Parathyroid adenoma (tissue), 2 donors: ENCODE data around the gene ZBED1.

Experiments used
- H2AFZ ChIP-seq: fragments of 300-600 bp; sonication (generic); one replicate; pipeline ENCODE4 v1.7.0; 2017; ENCODE audit warnings: antibody characterized with exemption, mild to moderate bottlenecking
- H3K27ac ChIP-seq: fragments of 300-600 bp; sonication (generic); one replicate; pipeline ENCODE4 v1.7.0; 2017
- H3K27me3 ChIP-seq: fragments of 300-600 bp; sonication (generic); one replicate; pipeline ENCODE4 v1.7.0; 2017; ENCODE audit warnings: low read length; ENCODE audit not compliant: control insufficient read depth, insufficient read depth
- H3K36me3 ChIP-seq: fragments of 300-600 bp; sonication (generic); one replicate; pipeline ENCODE4 v1.7.0; 2017; ENCODE audit warnings: low read length; ENCODE audit not compliant: control insufficient read depth, insufficient read depth
- H3K4me1 ChIP-seq: fragments of 300-600 bp; sonication (generic); one replicate; pipeline ENCODE4 v1.7.0; 2017; ENCODE audit warnings: control low read depth
- H3K4me2 ChIP-seq: fragments of 300-600 bp; sonication (generic); one replicate; pipeline ENCODE4 v1.7.0; 2017; ENCODE audit warnings: low read length
- H3K4me3 ChIP-seq: fragments of 300-600 bp; sonication (generic); one replicate; pipeline ENCODE4 v1.7.0; 2017; ENCODE audit warnings: low read depth, low read length
- H3K79me2 ChIP-seq: fragments of 300-600 bp; sonication (generic); one replicate; pipeline ENCODE4 v1.7.0; 2017; ENCODE audit warnings: control low read depth
- H3K9ac ChIP-seq: fragments of 300-600 bp; sonication (generic); one replicate; pipeline ENCODE4 v1.7.0; 2017; ENCODE audit warnings: mild to moderate bottlenecking
- H3K9me3 ChIP-seq: fragments of 300-600 bp; sonication (generic); one replicate; pipeline ENCODE4 v1.7.0; 2017; ENCODE audit warnings: low read length; ENCODE audit not compliant: control insufficient read depth
- CTCF ChIP-seq: fragments of 300-600 bp; sonication (generic); IDR thresholded peaks from one replicate; pipeline ENCODE4 v1.7.0; 2017; ENCODE audit warnings: antibody characterized with exemption, mild to moderate bottlenecking
- donor health status: primary hyperparathyroidism.

Gene ZBED1

GRCh38 chrX:2439613-2440012, 61.2 kb downstream of the ZBED1 start:
- Histone ChIP-seq H3K4me1 (no peaks in the 10 kb centered on the region), H3K27me3 (no peaks in the 10 kb centered on the region), H3K4me3 (no peak overlapping the region), H3K79me2 (no peaks in the 10 kb centered on the region), H3K4me2 (no peak overlapping the region), H3K9me3 (no peaks in the 10 kb centered on the region), H3K36me3 (no peaks in the 10 kb centered on the region), H3K27ac (no peak overlapping the region), H2AFZ (no peak overlapping the region), H3K9ac (no peak overlapping the region)
- no peak for TF ChIP-seq CTCF
